ENCODE data around the gene CPNE2.

- no peak for TF ChIP-seq POLR2A (IDR thresholded peaks at IDR 0.05)
- no peak for TF ChIP-seq CTCF (IDR thresholded peaks at IDR 0.05)
Observed at GRCh38 chr16:57061084-57061905, 31.1 kb upstream of the CPNE2 start.
